Fibroblast of gingiva (primary cell): ENCODE measurements around the gene PCDHGA1.
A peak's percentile ranks its signal among the peaks of the same experiment; 100 is the strongest.
"Not testable (repeated sequence)": the region's sequence is repeated elsewhere in the genome, so short reads cannot be mapped to it uniquely, and the experiment has no call there.

Experiments
- DNase-seq: peaks from one replicate; pipeline ENCODE4 v3.0.0-alpha.2; 2011; ENCODE audit warnings: low read depth

The PCDHGA1 gene

DNA sequence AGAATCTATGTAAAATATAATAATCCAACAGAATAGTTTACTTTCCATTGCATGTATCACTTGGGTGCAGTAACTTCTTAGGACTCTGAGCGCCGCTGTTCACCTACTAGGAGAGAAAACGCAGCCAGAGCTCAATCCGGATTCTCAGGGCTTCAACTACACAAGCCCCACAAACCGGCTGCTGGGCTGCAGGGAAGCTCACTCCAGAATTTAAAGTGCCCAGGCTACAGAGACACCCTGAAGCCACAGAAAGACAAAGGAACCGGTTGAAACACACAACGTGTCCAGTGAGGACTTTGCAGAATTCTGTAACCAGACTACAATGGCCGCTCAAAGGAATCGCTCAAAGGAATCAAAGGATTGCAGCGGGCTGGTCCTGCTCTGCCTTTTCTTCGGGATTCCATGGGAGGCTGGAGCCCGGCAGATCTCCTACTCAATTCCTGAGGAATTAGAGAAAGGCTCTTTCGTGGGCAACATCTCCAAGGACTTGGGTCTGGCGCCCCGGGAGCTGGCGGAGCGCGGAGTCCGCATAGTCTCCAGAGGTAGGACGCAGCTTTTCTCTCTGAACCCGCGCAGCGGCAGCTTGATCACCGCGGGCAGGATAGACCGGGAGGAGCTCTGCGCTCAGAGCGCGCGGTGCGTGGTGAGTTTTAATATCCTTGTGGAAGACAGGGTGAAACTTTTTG lies 82.7 kb downstream of the PCDHGA1 start, which contains the start of gene PCDHGA10:
Gene PCDHGA10 (plus strand): TSS at position 134 of the 686 bp plus-strand sequence. CDS start 189 bp downstream, at position 323.
- DNase-seq = peak; percentile 67

DNA sequence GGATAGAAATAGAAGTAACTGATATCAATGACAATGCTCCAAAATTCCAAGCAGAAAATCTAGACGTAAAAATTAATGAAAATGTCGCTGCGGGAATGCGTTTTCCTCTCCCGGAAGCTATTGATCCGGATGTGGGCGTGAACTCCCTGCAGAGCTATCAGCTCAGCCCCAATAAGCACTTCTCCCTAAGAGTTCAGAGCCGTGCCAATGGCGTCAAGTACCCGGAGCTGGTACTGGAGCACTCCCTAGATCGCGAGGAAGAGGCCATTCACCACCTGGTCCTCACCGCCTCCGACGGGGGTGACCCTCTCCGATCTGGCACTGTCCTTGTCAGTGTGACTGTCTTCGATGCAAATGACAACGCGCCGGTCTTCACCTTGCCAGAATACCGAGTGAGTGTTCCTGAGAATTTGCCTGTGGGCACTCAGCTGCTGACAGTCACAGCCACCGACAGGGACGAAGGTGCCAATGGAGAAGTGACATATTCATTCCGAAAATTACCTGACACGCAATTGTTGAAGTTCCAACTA lies 83.3 kb downstream of the PCDHGA1 start:
- no peak for DNase-seq

DNA sequence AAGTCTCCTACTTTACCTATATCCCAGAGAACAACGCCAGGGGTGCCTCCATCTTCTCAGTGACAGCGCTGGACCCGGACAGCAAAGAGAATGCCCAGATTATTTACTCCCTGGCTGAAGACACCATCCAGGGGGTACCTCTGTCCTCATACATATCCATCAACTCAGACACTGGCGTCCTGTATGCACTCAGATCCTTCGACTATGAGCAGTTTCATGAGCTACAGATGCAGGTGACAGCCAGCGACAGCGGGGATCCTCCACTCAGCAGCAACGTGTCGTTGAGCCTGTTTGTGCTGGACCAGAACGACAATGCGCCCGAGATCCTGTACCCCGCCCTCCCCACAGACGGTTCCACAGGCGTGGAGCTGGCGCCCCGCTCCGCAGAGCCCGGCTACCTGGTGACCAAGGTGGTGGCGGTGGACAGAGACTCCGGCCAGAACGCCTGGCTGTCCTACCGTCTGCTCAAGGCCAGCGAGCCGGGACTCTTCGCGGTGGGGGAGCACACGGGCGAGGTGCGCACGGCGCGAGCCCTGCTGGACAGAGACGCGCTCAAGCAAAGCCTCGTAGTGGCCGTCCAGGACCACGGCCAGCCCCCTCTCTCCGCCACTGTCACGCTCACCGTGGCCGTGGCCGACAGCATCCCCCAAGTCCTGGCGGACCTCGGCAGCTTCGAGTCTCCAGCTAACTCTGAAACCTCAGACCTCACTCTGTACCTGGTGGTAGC lies 84.4 kb downstream of the PCDHGA1 start:
- not testable (repeated sequence) for DNase-seq

DNA sequence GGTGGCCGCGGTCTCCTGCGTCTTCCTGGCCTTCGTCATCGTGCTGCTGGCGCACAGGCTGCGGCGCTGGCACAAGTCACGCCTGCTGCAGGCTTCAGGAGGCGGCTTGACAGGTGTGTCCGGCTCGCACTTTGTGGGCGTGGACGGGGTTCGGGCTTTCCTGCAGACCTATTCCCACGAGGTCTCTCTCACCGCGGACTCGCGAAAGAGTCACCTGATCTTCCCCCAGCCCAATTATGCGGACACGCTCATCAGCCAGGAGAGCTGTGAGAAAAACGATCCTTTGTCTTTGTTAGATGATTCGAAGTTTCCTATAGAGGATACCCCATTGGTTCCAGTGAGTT lies 84.9 kb downstream of the PCDHGA1 start:
- DNase-seq = not testable (repeated sequence)

DNA sequence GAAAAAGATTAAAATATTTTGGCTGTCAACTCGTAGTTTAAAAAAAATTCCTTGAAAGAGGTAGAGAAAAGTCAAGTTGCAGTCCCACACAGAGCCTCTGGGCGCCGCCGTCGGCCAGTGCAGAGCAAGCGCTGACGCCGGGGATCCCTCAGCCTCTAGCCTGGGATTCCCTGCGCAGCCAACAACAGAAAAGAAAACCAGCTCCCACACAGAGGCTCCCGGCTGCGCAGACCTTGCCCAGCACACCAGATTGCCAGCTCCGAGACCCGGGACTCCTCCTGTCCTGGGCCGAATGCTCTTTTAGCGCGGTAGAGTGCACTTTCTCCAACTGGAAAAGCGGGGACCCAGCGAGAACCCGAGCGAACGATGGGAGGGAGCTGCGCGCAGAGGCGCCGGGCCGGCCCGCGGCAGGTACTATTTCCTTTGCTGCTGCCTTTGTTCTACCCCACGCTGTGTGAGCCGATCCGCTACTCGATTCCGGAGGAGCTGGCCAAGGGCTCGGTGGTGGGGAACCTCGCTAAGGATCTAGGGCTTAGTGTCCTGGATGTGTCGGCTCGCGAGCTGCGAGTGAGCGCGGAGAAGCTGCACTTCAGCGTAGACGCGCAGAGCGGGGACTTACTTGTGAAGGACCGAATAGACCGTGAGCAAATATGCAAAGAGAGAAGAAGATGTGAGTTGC lies 87.3 kb downstream of the PCDHGA1 start, which contains the start of gene PCDHGB7:
Gene PCDHGB7 (plus strand): TSS at position 184 of the 679 bp plus-strand sequence. CDS start 183 bp downstream, at position 367.
- DNase-seq = peak; percentile 75

DNA sequence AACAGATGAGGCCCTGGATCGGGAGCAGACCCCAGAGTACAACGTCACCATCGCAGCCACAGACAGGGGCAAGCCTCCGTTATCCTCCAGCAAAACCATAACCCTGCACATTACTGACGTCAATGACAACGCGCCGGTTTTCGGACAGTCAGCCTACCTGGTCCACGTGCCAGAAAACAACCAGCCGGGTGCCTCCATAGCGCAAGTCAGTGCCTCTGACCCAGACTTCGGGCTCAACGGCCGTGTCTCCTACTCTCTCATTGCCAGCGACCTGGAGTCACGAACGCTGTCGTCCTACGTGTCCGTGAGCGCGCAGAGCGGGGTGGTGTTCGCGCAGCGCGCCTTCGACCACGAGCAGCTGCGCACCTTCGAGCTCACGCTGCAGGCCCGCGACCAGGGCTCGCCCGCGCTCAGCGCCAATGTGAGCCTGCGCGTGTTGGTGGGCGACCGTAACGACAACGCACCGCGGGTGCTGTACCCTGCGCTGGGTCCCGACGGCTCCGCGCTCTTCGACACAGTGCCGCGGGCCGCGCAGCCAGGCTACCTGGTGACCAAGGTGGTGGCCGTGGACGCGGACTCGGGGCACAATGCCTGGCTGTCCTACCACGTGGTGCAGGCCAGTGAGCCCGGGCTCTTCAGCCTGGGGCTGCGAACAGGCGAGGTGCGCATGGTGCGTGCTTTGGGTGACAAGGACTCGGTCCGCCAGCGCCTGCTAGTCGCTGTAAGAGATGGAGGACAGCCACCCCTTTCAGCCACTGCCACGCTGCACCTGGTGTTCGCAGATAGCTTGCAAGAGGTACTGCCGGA lies 89.0 kb downstream of the PCDHGA1 start:
- DNase-seq = no peak

DNA sequence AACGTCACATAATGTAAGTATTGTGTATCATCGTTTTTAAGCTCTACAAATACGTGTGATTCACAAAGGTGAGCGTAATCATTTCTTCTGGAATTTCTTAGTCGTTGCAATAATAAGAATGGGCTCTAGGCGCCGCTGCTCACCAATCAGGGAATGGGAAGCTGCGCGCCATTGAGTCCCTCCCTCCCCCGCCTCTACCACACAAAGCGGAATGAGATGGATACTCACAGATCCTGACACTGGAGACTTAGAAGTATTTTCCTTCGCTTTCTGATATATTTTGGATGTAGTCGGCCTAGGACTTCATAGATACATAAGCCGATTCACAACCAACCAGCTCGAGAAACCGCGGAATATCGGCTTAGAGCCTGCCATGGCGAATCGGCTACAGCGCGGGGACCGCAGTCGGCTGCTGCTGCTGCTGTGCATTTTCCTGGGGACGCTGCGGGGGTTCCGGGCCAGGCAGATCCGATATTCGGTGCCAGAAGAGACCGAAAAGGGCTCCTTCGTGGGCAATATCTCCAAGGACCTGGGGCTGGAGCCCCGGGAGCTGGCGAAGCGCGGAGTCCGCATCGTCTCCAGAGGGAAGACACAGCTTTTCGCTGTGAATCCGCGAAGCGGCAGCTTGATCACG lies 90.7 kb downstream of the PCDHGA1 start, which contains the start of gene PCDHGA11:
Gene PCDHGA11 (plus strand): TSS at position 197 of the 634 bp plus-strand sequence. CDS start 177 bp downstream, at position 374.
- peak; percentile 36 for DNase-seq

DNA sequence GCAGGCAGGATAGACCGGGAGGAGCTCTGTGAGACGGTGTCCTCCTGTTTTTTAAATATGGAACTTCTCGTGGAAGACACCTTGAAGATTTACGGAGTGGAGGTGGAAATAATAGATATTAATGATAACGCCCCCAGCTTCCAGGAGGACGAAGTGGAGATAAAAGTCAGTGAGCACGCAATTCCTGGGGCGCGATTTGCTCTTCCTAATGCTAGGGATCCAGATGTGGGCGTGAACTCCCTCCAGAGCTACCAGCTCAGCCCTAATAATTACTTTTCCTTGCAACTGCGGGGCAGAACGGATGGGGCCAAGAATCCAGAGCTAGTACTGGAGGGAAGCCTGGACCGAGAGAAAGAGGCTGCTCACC lies 91.2 kb downstream of the PCDHGA1 start:
- DNase-seq = no peak

DNA sequence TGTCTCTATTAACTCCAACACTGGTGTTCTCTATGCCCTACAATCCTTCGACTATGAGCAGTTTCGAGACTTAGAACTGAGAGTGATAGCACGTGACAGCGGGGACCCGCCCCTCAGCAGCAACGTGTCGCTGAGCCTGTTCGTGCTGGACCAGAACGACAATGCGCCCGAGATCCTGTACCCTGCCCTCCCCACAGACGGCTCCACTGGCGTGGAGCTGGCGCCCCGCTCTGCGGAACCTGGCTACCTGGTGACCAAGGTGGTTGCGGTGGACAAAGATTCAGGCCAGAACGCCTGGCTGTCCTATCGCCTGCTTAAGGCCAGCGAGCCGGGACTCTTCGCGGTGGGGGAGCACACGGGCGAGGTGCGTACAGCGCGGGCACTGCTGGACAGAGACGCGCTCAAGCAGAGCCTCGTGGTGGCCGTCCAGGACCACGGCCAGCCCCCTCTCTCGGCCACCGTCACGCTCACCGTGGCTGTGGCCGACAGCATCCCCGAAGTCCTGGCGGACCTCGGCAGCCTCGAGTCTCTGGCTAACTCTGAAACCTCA lies 92.5 kb downstream of the PCDHGA1 start:
- no peak for DNase-seq

DNA sequence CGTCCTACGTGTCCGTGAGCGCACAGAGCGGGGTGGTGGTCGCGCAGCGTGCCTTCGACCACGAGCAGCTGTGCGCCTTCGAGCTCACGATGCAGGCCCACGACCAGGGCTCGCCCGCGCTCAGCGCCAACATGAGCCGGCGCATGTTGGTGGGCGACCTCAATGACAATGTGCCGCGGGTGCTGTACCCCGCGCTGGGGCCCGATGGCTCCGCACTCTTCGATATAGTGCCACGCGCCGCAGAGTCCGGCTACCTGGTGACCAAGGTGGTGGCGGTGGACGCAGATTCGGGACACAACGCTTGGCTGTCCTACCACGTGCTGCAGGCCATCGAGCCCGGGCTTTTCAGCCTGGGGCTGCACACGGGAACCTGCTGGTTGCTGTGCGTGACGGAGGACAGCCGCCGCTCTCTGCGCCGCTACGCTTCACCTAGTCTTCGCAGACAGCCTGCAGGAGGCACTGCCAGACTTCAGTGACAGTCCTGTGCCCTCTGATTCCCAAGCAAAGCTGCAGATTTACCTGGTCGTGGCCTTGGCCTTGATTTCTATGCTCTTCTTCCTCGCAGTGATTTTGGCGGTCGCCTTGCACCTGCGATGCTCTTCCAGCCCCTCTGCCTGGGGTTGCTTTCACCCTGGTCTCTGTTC lies 97.6 kb downstream of the PCDHGA1 start:
- no peak for DNase-seq

DNA sequence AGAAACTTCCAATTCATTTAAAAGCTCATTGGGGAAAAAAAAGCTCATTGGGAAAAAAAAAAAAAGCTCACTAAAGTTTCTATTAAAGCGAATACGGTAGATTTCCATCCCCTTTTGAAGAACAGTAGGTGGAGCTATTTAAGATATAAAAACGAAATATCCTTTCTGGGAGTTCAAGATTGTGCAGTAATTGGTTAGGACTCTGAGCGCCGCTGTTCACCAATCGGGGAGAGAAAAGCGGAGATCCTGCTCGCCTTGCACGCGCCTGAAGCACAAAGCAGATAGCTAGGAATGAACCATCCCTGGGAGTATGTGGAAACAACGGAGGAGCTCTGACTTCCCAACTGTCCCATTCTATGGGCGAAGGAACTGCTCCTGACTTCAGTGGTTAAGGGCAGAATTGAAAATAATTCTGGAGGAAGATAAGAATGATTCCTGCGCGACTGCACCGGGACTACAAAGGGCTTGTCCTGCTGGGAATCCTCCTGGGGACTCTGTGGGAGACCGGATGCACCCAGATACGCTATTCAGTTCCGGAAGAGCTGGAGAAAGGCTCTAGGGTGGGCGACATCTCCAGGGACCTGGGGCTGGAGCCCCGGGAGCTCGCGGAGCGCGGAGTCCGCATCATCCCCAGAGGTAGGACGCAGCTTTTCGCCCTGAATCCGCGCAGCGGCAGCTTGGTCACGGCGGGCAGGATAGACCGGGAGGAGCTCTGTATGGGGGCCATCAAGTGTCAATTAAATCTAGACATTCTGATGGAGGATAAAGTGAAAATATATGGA lies 100.2 kb downstream of the PCDHGA1 start, which contains the start of gene PCDHGA12:
Gene PCDHGA12 (plus strand): TSS at position 176 of the 782 bp plus-strand sequence. CDS start 253 bp downstream, at position 429.
- peak; percentile 87 for DNase-seq

DNA sequence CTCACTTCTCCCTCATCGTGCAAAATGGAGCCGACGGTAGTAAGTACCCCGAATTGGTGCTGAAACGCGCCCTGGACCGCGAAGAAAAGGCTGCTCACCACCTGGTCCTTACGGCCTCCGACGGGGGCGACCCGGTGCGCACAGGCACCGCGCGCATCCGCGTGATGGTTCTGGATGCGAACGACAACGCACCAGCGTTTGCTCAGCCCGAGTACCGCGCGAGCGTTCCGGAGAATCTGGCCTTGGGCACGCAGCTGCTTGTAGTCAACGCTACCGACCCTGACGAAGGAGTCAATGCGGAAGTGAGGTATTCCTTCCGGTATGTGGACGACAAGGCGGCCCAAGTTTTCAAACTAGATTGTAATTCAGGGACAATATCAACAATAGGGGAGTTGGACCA lies 101.0 kb downstream of the PCDHGA1 start:
- no peak for DNase-seq

DNA sequence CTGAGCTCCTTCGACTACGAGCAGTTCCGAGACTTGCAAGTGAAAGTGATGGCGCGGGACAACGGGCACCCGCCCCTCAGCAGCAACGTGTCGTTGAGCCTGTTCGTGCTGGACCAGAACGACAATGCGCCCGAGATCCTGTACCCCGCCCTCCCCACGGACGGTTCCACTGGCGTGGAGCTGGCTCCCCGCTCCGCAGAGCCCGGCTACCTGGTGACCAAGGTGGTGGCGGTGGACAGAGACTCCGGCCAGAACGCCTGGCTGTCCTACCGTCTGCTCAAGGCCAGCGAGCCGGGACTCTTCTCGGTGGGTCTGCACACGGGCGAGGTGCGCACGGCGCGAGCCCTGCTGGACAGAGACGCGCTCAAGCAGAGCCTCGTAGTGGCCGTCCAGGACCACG lies 102.0 kb downstream of the PCDHGA1 start:
- not testable (repeated sequence) for DNase-seq

DNA sequence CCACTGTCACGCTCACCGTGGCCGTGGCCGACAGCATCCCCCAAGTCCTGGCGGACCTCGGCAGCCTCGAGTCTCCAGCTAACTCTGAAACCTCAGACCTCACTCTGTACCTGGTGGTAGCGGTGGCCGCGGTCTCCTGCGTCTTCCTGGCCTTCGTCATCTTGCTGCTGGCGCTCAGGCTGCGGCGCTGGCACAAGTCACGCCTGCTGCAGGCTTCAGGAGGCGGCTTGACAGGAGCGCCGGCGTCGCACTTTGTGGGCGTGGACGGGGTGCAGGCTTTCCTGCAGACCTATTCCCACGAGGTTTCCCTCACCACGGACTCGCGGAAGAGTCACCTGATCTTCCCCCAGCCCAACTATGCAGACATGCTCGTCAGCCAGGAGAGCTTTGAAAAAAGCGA lies 102.4 kb downstream of the PCDHGA1 start:
- DNase-seq = not testable (repeated sequence)

DNA sequence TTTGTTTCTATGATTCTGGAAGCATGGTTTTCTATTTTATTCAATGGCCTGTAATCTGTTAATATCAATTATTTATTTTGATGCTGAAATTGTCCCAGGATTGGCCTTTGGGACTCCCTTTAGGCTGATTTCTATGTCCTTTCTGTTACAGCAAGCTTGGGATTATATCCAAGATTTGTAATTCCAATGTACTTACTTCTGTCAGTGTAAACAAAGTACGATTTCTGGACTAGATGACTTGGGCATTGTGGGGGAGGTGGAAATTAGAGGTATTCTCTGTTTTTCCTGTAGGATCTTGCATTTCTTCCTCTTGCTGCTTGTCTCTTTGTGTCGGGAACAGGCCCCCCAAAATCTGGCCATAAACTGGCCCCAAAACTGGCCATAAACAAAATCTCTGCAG lies 103.7 kb downstream of the PCDHGA1 start:
- no peak for DNase-seq

DNA sequence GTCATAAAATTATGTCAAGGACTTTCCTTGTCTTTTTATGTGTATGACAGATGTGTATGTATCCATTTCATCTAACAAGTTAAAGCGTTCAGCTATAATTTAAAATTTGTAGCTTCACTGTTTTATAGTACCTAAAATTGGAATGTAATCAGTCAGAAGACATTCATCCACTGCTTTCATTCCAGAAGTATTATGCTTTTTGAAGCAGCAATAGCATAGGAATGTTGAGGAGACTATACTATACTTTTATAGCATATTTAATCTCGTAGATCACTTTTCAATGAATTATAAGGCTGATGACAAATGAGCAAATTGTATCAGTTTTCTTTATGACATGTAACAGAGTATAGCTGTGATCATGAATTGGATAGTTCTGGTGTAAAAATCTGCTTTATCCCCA lies 106.9 kb downstream of the PCDHGA1 start:
- DNase-seq = no peak

DNA sequence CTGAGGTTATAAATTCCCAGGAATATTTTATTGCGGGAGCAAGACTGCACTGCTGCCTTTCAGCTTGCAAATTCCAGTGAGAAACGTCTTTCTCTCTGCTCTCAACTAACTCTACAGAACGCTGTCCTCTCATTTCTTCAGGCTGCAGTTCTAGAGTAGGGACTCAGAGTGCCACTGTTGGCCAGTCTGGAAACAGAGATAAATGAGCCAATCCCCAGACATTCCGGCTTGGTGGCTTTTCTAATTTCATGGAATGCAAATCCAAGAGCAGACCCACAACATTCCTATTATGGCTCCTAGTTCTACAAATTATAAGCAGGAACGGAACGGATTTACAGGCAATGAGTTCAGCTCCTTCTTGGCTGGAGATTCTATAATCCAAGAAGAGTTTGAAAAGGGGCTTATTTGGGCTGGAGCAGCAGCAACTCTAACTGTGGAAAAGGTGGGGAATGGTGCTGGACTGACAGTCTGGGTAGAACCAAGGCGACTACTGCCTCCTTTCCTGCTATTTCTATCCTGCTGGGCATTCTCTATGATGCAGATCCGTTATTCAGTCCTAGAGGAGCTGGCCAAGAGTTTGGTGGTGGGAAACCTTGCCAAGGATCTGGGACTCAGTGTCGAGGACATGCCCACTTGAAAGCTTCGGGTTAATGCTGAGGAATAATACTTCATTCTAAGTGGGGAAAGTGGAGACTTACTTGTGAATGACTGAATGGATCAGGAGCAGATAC lies 109.3 kb downstream of the PCDHGA1 start:
- no peak for DNase-seq

DNA sequence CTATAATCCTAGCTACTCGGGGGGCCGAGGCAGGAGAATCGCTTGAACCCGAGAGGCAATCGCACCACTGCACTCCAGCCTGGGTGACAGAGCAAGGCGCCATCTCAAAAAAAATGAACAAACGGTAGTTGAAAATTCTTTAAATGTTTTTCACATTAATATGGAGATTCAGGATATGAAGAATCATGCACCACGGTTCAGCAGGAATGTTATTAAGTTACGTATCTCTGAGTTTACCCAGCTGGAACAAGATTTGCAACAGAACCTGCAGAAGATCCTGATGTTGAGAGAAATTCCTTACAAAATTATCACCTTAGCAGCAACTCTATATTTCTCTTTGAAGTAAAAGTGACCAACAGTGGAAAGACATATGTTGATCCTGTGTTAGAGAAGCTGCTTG lies 110.0 kb downstream of the PCDHGA1 start:
- no peak for DNase-seq
